ENCODE measurements around the gene ATP6V1E1.

ATP6V1E1 gene

GRCh38 chr22:17578136-17578754, 50.3 kb downstream of the ATP6V1E1 start:
- no peaks in the 10 kb centered on the region for H3K36me3 ChIP-seq (replicated peaks)
- TF ChIP-seq CTCF (IDR thresholded peaks at IDR 0.05; ENCODE audit: low read depth, low read length, missing control alignments) = no peak
- no peak overlapping the region for H3K4me3 ChIP-seq (ENCODE audit: low read depth, low read length)

GRCh38 chr22:17576470-17576869, 52.1 kb downstream of the ATP6V1E1 start:
- DNase-seq = peak; percentile 50
- in situ Hi-C loops (cut with HindIII; ENCODE audit: low pct_ligation_motif_present, low sequenced_read_pairs) = no loop called here
- Histone ChIP-seq H3K36me3 (replicated peaks) (no peaks in the 10 kb centered on the region), H3K27me3 (replicated peaks) (no peaks in the 10 kb centered on the region), H3K27ac (no peak overlapping the region), H3K4me3 (ENCODE audit: low read depth, low read length) (no peak overlapping the region)
- no peak for TF ChIP-seq CTCF (IDR thresholded peaks at IDR 0.05; ENCODE audit: low read depth, low read length, missing control alignments)

More at GRCh38 chr22:17578136-17578754, 50.3 kb downstream of the ATP6V1E1 start:
- DNase-seq = no peak
- in situ Hi-C loops (cut with HindIII; ENCODE audit: low pct_ligation_motif_present, low sequenced_read_pairs) = no loop called here
- Histone ChIP-seq H3K27me3 (replicated peaks) (no peaks in the 10 kb centered on the region), H3K27ac (no peak overlapping the region)

- DNase-seq = no peak
These were observed 52.9 kb downstream of the ATP6V1E1 start for GRCh38 chr22:17575681-17576080.

GRCh38 chr22:17575151-17575550, 53.4 kb downstream of the ATP6V1E1 start:
- in situ Hi-C loops (cut with HindIII; ENCODE audit: low pct_ligation_motif_present, low sequenced_read_pairs) = no loop called here
- TF ChIP-seq CTCF (IDR thresholded peaks at IDR 0.05; ENCODE audit: low read depth, low read length, missing control alignments) = no peak
- DNase-seq = no peak
- no peak overlapping the region for H3K27ac ChIP-seq
- no peaks in the 10 kb centered on the region for H3K27me3 ChIP-seq (replicated peaks)
- H3K36me3 ChIP-seq (replicated peaks) = no peaks in the 10 kb centered on the region
- no peak overlapping the region for H3K4me3 ChIP-seq (ENCODE audit: low read depth, low read length)

More at GRCh38 chr22:17575681-17576080, 52.9 kb downstream of the ATP6V1E1 start:
- no peak for TF ChIP-seq CTCF (IDR thresholded peaks at IDR 0.05; ENCODE audit: low read depth, low read length, missing control alignments)
- in situ Hi-C loops (cut with HindIII; ENCODE audit: low pct_ligation_motif_present, low sequenced_read_pairs) = no loop called here
- Histone ChIP-seq H3K27ac (no peak overlapping the region), H3K4me3 (ENCODE audit: low read depth, low read length) (no peak overlapping the region), H3K36me3 (replicated peaks) (no peaks in the 10 kb centered on the region), H3K27me3 (replicated peaks) (no peaks in the 10 kb centered on the region)

- no peaks in the 10 kb centered on the region for H3K36me3 ChIP-seq (replicated peaks)
- peak overlapping the region; percentile 46 for H3K4me3 ChIP-seq (ENCODE audit: low read depth, low read length)
- no peaks in the 10 kb centered on the region for H3K27me3 ChIP-seq (replicated peaks)
- peak; percentile 83 for DNase-seq
- H3K27ac ChIP-seq = peak overlapping the region; percentile 48
- no peak for TF ChIP-seq CTCF (IDR thresholded peaks at IDR 0.05; ENCODE audit: low read depth, low read length, missing control alignments)
- in situ Hi-C loops (cut with HindIII; ENCODE audit: low pct_ligation_motif_present, low sequenced_read_pairs) = no loop called here
These were observed 57.5 kb downstream of the ATP6V1E1 start for GRCh38 chr22:17570851-17571631.
